Activated CD8-positive, alpha-beta T cell treated with anti-CD3 and anti-CD28 coated beads, Interleukin-2, amount 10 ng/mL, durations not matched to agents 7 days and 5 days (primary cell): Measurements from ENCODE around the gene BORCS6. TPM values are rescaled to one million over a fixed set of nuclear protein-coding genes. Genes with fewer than 3 reads are reported as not detected.

ENCODE experiments used
- ATAC-seq: fragments of 150-1000 bp; cut with Tn5 transposase; one replicate; pipeline ENCODE4 v1.10.0; 2021; ENCODE audit warnings: moderate library complexity
- CTCF ChIA-PET: fragments of 350-600 bp; sonication (Branson Sonifier 250); formaldehyde crosslinking; loops from one replicate; lab custom pipeline; 2021; ENCODE audit warnings: antibody characterized with exemption; lab: Charles Lee
- POLR2A ChIA-PET: fragments of 350-600 bp; sonication (Branson Sonifier 250); formaldehyde crosslinking; loops from one replicate; lab custom pipeline; 2021; ENCODE audit warnings: antibody characterized with exemption; lab: Charles Lee
- DNase-seq: peaks from one replicate; pipeline ENCODE4 v3.0.0-alpha.2; 2020
- H3K27ac Mint-ChIP-seq: one replicate; pipeline ENCODE4 v1.8.0; 2021; ENCODE audit warnings: mild to moderate bottlenecking, mixed read lengths
- H3K27me3 Mint-ChIP-seq: one replicate; pipeline ENCODE4 v1.8.0; 2021; ENCODE audit warnings: low read depth, mixed read lengths
- H3K36me3 Mint-ChIP-seq: one replicate; pipeline ENCODE4 v1.8.0; 2021; ENCODE audit warnings: low read depth, mixed read lengths
- H3K4me1 Mint-ChIP-seq: one replicate; pipeline ENCODE4 v1.8.0; 2021; ENCODE audit warnings: low read depth, mixed read lengths
- H3K4me3 Mint-ChIP-seq: one replicate; pipeline ENCODE4 v1.8.0; 2021; ENCODE audit warnings: mild to moderate bottlenecking, mixed read lengths
- H3K9me3 Mint-ChIP-seq: one replicate; pipeline ENCODE4 v1.8.0; 2022; ENCODE audit warnings: mixed read lengths; ENCODE audit not compliant: insufficient read depth
- total RNA-seq, 2 experiments: library from RNA; stranded (reverse); gene quantifications; one replicate each; pipeline ENCODE4 v1.2.3, GENCODE V29; 2021

Gene BORCS6
- total RNA-seq, 2 experiments from 2014 or later, result 12.7 TPM

DNA sequence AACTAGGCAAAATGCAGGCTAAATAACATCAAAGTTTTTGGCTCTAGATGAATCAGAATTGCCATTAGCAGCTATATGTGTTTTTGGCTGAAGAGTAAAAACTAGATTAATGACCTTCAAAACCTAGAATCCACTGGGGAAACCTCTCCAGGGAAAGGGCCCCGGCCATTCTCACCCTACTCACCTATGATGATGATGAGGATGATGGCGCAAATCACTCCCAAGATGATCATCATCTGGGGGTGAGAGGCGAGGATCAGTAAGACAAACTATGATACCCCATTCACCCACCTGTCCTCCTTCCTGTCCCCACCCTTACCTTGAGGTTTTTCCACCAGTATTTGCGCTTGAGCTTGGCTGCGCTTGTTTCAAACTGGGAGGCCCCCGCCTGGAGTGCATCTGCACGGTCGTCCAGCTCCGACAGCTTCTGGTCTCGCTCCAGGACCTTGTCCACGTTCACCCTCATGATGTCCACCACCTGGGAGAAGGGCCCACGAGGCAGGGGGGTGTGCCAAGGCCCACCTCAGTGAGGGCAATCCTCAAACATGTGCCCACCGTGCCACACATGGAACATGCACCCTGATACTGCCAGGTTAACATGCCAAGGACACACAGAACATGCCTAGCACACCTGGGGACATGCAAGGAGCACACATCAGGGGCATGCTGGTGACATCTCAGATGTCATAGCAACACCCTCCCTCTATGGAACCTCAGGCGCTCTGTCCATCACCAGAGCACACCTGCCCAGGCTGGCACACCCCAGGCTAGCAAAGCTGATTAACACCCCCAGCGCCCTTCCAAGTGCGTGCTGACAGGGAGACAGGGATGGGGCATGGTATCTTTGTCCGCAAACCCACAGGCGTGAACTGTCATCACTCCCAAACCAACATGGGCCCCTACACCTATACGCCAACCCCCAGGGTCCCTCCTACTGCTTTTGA is 28.4 kb downstream of the BORCS6 start:
- H3K4me1 Mint-ChIP-seq, result peaks cover 59% of the 10 kb centered on the region
- H3K4me3 Mint-ChIP-seq, result peak overlapping the region; percentile 79
- no peaks in the 10 kb centered on the region for H3K9me3 Mint-ChIP-seq
- ChIA-PET POLR2A (interaction anchor here (0.6 to 8.3 kb wide), 8 partner anchors 12 to 59 kb away, joined by 3 to 343 read pairs (median 4); partner anchors contain the start of genes HES7 and TMEM107), CTCF (interaction anchor here (0.7 to 14.0 kb wide), 6 partner anchors 23 to 216 kb away, joined by 3 to 165 read pairs (median 6); partner anchors contain the start of gene ALOXE3)
- ATAC-seq (no peak), DNase-seq (no peak)
- H3K27me3 Mint-ChIP-seq, result no peaks in the 10 kb centered on the region
- peak overlapping the region; percentile 93 for H3K27ac Mint-ChIP-seq
- peaks cover 35% of the 10 kb centered on the region for H3K36me3 Mint-ChIP-seq

DNA sequence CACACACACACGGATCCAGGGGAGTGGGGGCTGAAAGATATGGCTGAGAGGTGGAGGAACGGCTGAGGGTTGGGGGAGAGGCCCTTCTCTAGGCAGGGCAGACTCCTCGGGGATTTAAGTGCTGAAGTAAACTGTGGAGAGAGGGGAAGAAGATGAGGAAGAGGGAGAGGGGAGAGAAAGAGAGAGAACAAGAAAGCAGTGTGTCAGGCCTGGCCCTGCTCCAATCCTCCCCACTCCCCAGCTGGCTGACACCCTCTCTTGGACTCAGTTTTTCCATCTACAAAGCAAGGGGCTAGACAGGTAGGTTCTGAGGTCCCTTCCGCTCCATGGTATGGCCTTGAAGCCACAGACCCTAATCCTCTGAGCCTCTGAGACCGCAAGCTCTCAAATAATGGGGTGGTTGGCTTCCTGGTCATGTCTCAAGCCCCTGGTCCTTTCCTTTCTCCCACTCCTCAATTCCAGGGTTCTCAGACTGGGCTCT is 29.2 kb downstream of the BORCS6 start:
- DNase-seq (no peak), ATAC-seq (no peak)
- H3K9me3 Mint-ChIP-seq, result no peaks in the 10 kb centered on the region
- H3K36me3 Mint-ChIP-seq, result peaks cover 34% of the 10 kb centered on the region
- CTCF ChIA-PET, result interaction anchor here (0.7 to 14.0 kb wide), 6 partner anchors 23 to 217 kb away, joined by 3 to 165 read pairs (median 6); partner anchors contain the start of gene ALOXE3
- H3K4me3 Mint-ChIP-seq, result peak overlapping the region; percentile 79
- POLR2A ChIA-PET, result interaction anchor here (0.6 to 8.3 kb wide), 6 partner anchors 13 to 60 kb away, joined by 4 to 343 read pairs (median 4); partner anchors contain the start of genes HES7 and TMEM107
- H3K27ac Mint-ChIP-seq, result peak overlapping the region; percentile 93
- peaks cover 59% of the 10 kb centered on the region for H3K4me1 Mint-ChIP-seq
- H3K27me3 Mint-ChIP-seq, result no peaks in the 10 kb centered on the region

DNA sequence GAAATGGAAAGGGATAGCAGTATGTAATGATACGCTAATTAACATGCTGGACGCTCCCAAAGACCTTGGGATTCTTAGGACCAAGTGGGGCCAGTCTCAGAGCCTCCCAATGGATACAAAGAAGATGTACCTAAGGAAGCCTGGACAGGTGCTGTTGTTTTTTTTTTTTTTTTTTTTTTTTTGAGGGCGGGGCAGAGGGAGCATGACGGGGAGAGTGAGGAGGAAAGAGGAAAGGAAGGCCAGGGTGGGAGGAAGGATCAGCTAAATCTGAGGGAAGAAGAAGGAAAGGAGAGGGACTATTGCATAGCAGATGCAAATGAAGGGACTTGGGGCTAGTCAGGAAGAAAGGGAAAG is 29.8 kb downstream of the BORCS6 start:
- Mint-ChIP-seq H3K9me3 (no peaks in the 10 kb centered on the region), H3K36me3 (peaks cover 34% of the 10 kb centered on the region), H3K4me3 (no peak overlapping the region), H3K27me3 (no peaks in the 10 kb centered on the region), H3K4me1 (peaks cover 58% of the 10 kb centered on the region), H3K27ac (peak overlapping the region; percentile 93)
- no peak for ATAC-seq
- DNase-seq, result no peak
- ChIA-PET POLR2A (interaction anchor here (8.3 kb wide), 1 partner anchor 14 kb away, joined by 343 read pairs; no protein-coding TSS in a partner anchor), CTCF (interaction anchor here (1.1 to 14.0 kb wide), 5 partner anchors 22 to 217 kb away, joined by 3 to 165 read pairs (median 7); partner anchors contain the start of gene ALOXE3)

GRCh38 chr17:8159459-8160223 is 30.3 kb downstream of the BORCS6 start:
- peaks cover 52% of the 10 kb centered on the region for H3K4me1 Mint-ChIP-seq
- DNase-seq (no peak), ATAC-seq (no peak)
- POLR2A ChIA-PET, result interaction anchor here (0.6 to 8.3 kb wide), 4 partner anchors 9 to 741 kb away, joined by 3 to 343 read pairs (median 4); no protein-coding TSS in a partner anchor
- CTCF ChIA-PET, result interaction anchor here (0.8 to 14.0 kb wide), 8 partner anchors 8 to 99 kb away, joined by 3 to 165 read pairs (median 7); partner anchors contain the start of genes ALOXE3 and HES7
- peaks cover 34% of the 10 kb centered on the region for H3K36me3 Mint-ChIP-seq
- peak overlapping the region; percentile 72 for H3K27ac Mint-ChIP-seq
- H3K27me3 Mint-ChIP-seq, result no peaks in the 10 kb centered on the region
- peak overlapping the region; percentile 27 for H3K4me3 Mint-ChIP-seq
- H3K9me3 Mint-ChIP-seq, result no peaks in the 10 kb centered on the region

DNA sequence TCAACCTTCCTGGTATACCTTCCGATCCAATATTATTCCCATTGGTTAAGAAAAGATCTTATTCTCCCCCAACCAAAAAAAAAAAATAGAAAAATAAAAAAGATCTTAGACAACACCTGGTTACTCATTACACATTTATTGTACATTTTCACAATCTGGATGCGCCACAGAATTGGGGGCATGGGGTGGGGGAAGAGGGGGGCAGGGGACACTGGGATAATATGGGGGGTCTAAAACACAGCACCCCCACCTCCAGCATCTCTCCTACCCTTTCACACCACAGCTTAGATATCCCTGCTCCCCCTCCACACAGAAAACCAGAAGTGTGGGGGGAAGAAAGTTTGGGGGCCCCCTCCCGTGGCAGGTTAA is 31.0 kb downstream of the BORCS6 start:
- peak overlapping the region; percentile 87 for H3K27ac Mint-ChIP-seq
- no peaks in the 10 kb centered on the region for H3K9me3 Mint-ChIP-seq
- H3K36me3 Mint-ChIP-seq, result peaks cover 36% of the 10 kb centered on the region
- no peaks in the 10 kb centered on the region for H3K27me3 Mint-ChIP-seq
- ChIA-PET POLR2A (interaction anchor here (0.6 to 8.3 kb wide), 4 partner anchors 15 to 39 kb away, joined by 4 to 343 read pairs (median 6); no protein-coding TSS in a partner anchor), CTCF (interaction anchor here (0.7 to 14.0 kb wide), 13 partner anchors 8 to 65 kb away, joined by 3 to 165 read pairs (median 4); partner anchors contain the start of genes ALOXE3 and HES7)
- DNase-seq, result no peak
- no peak for ATAC-seq
- no peak overlapping the region for H3K4me3 Mint-ChIP-seq
- H3K4me1 Mint-ChIP-seq, result peaks cover 46% of the 10 kb centered on the region

DNA sequence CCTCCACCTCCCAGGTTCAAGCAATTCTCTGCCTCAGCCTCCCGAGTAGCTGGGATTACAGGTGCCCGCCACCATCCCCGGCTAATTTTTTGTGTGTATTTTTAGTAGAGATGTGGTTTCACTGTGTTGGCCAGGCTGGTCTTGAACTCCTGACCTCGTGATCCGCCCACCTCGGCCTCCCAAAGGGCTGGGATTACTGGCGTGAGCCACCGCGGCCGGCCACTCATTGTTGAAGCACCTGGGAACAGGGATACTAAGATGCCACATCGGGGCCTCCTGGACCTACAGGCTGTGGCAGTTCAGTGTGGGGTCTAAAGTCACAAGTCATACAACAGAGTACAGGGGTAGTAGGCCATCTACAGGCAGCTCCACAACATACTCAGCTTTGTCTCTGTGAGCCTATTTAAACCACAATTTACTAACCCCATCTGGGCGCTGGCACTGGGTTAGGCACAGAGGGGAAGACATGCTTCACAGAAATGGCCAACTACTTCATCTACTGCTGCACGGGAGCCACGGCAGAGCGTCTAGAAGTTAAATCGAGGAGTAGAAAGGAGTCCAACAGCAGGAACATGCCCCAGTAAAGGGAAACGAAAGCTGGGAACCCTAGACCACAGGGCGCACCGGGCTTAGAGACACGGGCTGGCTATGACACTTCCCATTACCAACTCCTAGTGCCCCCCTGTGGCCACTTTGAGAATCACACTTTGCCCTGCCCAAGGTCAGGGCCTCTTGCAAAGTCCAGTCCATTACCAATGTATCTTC is 31.5 kb downstream of the BORCS6 start:
- peaks cover 40% of the 10 kb centered on the region for H3K4me1 Mint-ChIP-seq
- H3K4me3 Mint-ChIP-seq, result peak overlapping the region; percentile 2
- H3K9me3 Mint-ChIP-seq, result no peaks in the 10 kb centered on the region
- POLR2A ChIA-PET, result interaction anchor here (0.6 to 8.3 kb wide), 6 partner anchors 12 to 40 kb away, joined by 3 to 343 read pairs (median 4); no protein-coding TSS in a partner anchor
- no peak for ATAC-seq
- H3K27me3 Mint-ChIP-seq, result no peaks in the 10 kb centered on the region
- CTCF ChIA-PET, result interaction anchor here (0.7 to 14.0 kb wide), 16 partner anchors 9 to 169 kb away, joined by 3 to 165 read pairs (median 4); partner anchors contain the start of genes ALOXE3 and HES7
- H3K27ac Mint-ChIP-seq, result peak overlapping the region; percentile 87
- H3K36me3 Mint-ChIP-seq, result peaks cover 37% of the 10 kb centered on the region
- peak; percentile 93 for DNase-seq

DNA sequence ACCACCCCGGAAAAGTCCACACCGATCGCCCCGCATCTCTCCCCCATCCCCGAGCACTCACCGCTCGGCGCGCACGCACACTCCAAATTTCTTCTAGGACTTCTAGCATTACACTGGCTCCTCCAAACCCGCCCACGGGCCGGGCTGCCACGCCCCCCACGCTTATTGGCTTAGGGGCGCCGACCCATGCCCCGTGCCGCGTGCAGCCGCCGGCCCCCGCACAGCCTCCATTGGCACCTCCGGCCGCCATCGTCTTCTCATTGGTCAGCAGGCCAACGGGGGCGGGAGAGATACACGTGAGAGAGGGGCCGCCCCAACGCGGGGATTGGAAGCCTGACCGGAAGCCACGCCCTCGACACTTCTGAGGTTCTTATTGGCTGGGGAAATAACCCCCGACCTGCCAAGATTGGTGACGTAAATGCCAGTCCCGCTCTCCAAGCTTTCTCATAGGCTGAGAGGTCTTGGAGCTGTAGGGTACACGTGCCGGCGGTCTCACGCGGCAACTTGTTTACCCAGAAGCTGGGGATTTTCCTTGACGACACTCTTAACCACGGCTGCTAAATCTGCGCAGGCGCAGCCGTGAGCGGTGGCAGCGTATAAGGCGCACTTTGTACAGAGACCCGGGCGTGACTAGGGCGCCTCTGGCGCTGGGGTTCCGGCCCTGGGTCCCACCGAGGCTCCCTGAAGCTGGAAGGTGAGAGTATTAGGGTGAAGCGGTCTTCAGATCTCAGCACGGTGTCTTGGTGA is 33.6 kb downstream of the BORCS6 start:
- H3K27ac Mint-ChIP-seq, result no peak overlapping the region
- H3K4me3 Mint-ChIP-seq, result no peak overlapping the region
- DNase-seq, result peak; percentile 100
- peaks cover 31% of the 10 kb centered on the region for H3K36me3 Mint-ChIP-seq
- ChIA-PET CTCF (interaction anchor here (0.8 to 14.0 kb wide), 10 partner anchors 13 to 144 kb away, joined by 3 to 165 read pairs (median 5); partner anchors contain the start of genes ALOXE3 and HES7), POLR2A (interaction anchor here (0.7 to 8.1 kb wide), 24 partner anchors 8 to 700 kb away, joined by 3 to 164 read pairs (median 6); partner anchors contain the start of genes ALOXE3, AURKB, BORCS6 and CTC1)
- no peaks in the 10 kb centered on the region for H3K27me3 Mint-ChIP-seq
- peaks cover 36% of the 10 kb centered on the region for H3K4me1 Mint-ChIP-seq
- no peaks in the 10 kb centered on the region for H3K9me3 Mint-ChIP-seq
- peak; percentile 82 for ATAC-seq

DNA sequence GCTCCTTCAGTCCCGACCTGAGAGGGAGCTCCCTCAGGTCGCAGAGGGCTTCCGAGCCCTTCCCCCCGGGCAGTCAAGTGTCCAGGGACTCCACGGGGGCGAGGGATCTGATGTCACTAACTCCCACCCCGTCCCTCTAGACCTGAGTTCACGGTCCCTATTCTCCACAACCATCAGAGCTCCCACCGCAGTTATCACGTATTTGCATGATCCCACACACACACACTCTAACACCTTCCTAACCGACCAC is 34.1 kb downstream of the BORCS6 start:
- H3K4me1 Mint-ChIP-seq, result peaks cover 32% of the 10 kb centered on the region
- ATAC-seq, result no peak
- POLR2A ChIA-PET, result interaction anchor here (0.6 to 8.1 kb wide), 24 partner anchors 8 to 701 kb away, joined by 3 to 164 read pairs (median 6); partner anchors contain the start of genes ALOXE3, BORCS6, CTC1 and HES7

DNA sequence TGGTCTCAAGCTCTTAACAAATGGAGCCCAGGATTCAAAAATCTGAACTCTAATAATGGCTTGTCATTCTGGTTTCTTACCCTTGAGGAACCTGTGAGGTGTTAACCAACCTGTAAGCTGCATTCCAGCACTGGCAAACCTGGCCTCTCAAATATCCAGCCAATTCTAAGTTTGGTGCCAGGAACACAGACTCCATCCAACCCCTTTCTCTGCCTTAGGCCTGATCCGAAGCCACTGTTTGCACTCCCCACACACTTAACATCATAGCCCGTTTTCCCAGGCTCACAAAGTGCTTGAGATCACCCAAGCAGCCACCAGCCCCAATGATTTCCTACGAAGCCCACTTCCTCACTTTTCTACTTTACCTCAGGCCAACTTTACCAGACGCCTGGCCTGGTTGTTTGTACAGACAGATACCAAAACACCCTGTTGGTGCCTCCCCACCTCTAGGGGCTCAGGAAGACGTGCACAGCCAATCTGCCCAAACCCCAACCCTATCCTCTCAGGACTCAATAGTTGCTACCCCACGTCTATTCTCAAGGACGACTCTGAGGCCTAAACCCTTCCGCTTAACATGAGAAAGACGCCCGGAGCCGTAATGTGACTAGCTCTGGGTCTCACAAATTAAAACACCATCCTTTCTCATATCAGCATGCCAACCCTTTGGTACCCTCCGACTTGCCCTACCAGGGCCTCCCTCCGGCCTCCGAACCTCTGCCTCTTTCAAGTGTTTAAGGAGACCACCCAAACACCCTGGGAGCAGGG is 34.6 kb downstream of the BORCS6 start:
- ATAC-seq, result no peak
- ChIA-PET CTCF (interaction anchor here (0.8 to 14.0 kb wide), 6 partner anchors 9 to 35 kb away, joined by 3 to 165 read pairs (median 7); partner anchors contain the start of gene ALOXE3), POLR2A (interaction anchor here (0.6 to 8.1 kb wide), 23 partner anchors 8 to 701 kb away, joined by 3 to 164 read pairs (median 7); partner anchors contain the start of genes ALOXE3, BORCS6, CTC1 and HES7)
- Mint-ChIP-seq H3K27ac (no peak overlapping the region), H3K4me3 (no peak overlapping the region), H3K9me3 (no peaks in the 10 kb centered on the region), H3K27me3 (no peaks in the 10 kb centered on the region), H3K4me1 (peaks cover 32% of the 10 kb centered on the region), H3K36me3 (peaks cover 21% of the 10 kb centered on the region)
- no peak for DNase-seq

More for the DNA sequence above, 34.1 kb downstream of the BORCS6 start:
- no peak for DNase-seq
- CTCF ChIA-PET, result interaction anchor here (0.8 to 14.0 kb wide), 7 partner anchors 12 to 95 kb away, joined by 3 to 165 read pairs (median 5); partner anchors contain the start of genes ALOXE3 and HES7
- H3K27ac Mint-ChIP-seq, result no peak overlapping the region
- peaks cover 26% of the 10 kb centered on the region for H3K36me3 Mint-ChIP-seq
- H3K27me3 Mint-ChIP-seq, result no peaks in the 10 kb centered on the region
- no peak overlapping the region for H3K4me3 Mint-ChIP-seq
- no peaks in the 10 kb centered on the region for H3K9me3 Mint-ChIP-seq
